HepG2 (cell line): ENCODE measurements around the gene SH2D7.

Experiments used
- FOXP1 ChIP-seq, 2 experiments: fragments of 450-650 bp in 1 of 2; IDR thresholded peaks; 2 replicates each; pipeline ENCODE4 v1.6.1; 2017 to 2018; ENCODE audit warnings: antibody characterized with exemption in 1 of 2
- JUND ChIP-seq: sonication (generic); formaldehyde crosslinking; IDR thresholded peaks from 2 replicates; pipeline ENCODE4 v1.8.0; 2022; ENCODE audit warnings: mild to moderate bottlenecking, missing genetic modification reagents
- SRY ChIP-seq: sonication (generic); formaldehyde crosslinking; IDR thresholded peaks from 2 replicates; pipeline ENCODE4 v1.8.0; 2022; ENCODE audit warnings: mild to moderate bottlenecking, missing genetic modification reagents
- TF ChIP-seq, protein P1 (sequence below): IDR thresholded peaks from 2 replicates; pipeline ENCODE4 v1.6.1; 2012; ENCODE audit warnings: inconsistent platforms

DNA sequence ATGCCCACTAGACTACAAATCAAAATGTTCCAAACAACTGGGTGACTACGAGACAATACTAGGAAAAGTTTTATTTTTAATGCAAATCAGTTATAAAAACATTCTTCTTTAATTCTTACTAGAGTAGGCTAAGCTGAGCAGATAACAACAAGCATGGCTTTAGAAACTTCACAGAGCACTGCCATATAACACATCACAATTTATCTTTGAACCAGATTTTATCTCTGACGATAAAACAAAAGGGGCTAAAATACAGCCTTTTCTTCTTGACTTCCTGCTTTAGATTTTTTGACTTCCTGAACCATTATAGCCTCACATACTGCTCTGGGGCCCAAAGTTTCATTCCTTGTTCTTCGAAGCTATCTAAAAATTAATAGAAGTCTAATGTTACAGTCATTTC is 40.8 kb upstream of the SH2D7 start:
- TF ChIP-seq, protein P1, sequence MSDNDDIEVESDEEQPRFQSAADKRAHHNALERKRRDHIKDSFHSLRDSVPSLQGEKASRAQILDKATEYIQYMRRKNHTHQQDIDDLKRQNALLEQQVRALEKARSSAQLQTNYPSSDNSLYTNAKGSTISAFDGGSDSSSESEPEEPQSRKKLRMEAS = no peak
- no peak for TF ChIP-seq FOXP1 (IDR thresholded peaks at IDR 0.05)
- TF ChIP-seq FOXP1 (CRISPR knock-in tag; IDR thresholded peaks at IDR 0.05) = no peak
- no peak for TF ChIP-seq SRY
- no peak for TF ChIP-seq JUND (CRISPR knock-in tag)
